Stimulated activated CD4-positive, alpha-beta T cell treated with anti-CD3 and anti-CD28 coated beads, Interleukin-12 subunit alpha, Interleukin-12 subunit beta, amount 100 ng/mL, for 4 hours (primary cell): ENCODE measurements around the gene ITPKB.
A peak's percentile ranks its signal among the peaks of the same experiment; 100 is the strongest.
"Not testable (repeated sequence)": the region's sequence is repeated elsewhere in the genome, so short reads cannot be mapped to it uniquely, and the experiment has no call there.

Experiments used
- DNase-seq: peaks from one replicate; pipeline ENCODE4 v3.0.0-alpha.2; 2020

Gene ITPKB

GRCh38 chr1:226616636-226617035, 122.4 kb downstream of the ITPKB start:
- DNase-seq: no peak

- DNase-seq: no peak
Measured at GRCh38 chr1:226615876-226616275, 123.2 kb downstream of the ITPKB start.

GRCh38 chr1:226611980-226612379, 127.1 kb downstream of the ITPKB start:
- not testable (repeated sequence) for DNase-seq

GRCh38 chr1:226611301-226611700, 127.8 kb downstream of the ITPKB start:
- DNase-seq: no peak

- DNase-seq: no peak
Measured at GRCh38 chr1:226610671-226611070, 128.4 kb downstream of the ITPKB start.

- no peak for DNase-seq
Measured at GRCh38 chr1:226609836-226610455, 129.1 kb downstream of the ITPKB start.

GRCh38 chr1:226608699-226609505, 130.2 kb downstream of the ITPKB start:
- peak; percentile 63 for DNase-seq

GRCh38 chr1:226607821-226608220, 131.3 kb downstream of the ITPKB start:
- DNase-seq: no peak

GRCh38 chr1:226607268-226607660, 131.8 kb downstream of the ITPKB start:
- DNase-seq: no peak

- no peak for DNase-seq
Measured at GRCh38 chr1:226606311-226607267, 132.5 kb downstream of the ITPKB start.

- no peak for DNase-seq
Measured at GRCh38 chr1:226605318-226605950, 133.6 kb downstream of the ITPKB start.

GRCh38 chr1:226604560-226605317, 134.3 kb downstream of the ITPKB start:
- DNase-seq: no peak

- DNase-seq: no peak
Measured at GRCh38 chr1:226603858-226604559, 135.1 kb downstream of the ITPKB start.

GRCh38 chr1:226603022-226603857, 135.8 kb downstream of the ITPKB start:
- no peak for DNase-seq

GRCh38 chr1:226602186-226603021, 136.7 kb downstream of the ITPKB start:
- DNase-seq: no peak

GRCh38 chr1:226601456-226601855, 137.6 kb downstream of the ITPKB start:
- no peak for DNase-seq

- DNase-seq: no peak
Measured at GRCh38 chr1:226600254-226600653, 138.8 kb downstream of the ITPKB start.

GRCh38 chr1:226599636-226600238, 139.3 kb downstream of the ITPKB start:
- no peak for DNase-seq

GRCh38 chr1:226598955-226599354, 140.1 kb downstream of the ITPKB start:
- DNase-seq: not testable (repeated sequence)
